Measurements from ENCODE around the gene TOR2A.

Gene TOR2A

GRCh38 chr9:127742435-127743088, 7.5 kb upstream of the TOR2A start:
- peak; percentile 32 to 40 for DNase-seq (ENCODE audit: low read depth in 2 of 2)

GRCh38 chr9:127741831-127742434, 6.8 kb upstream of the TOR2A start:
- no peak for DNase-seq (ENCODE audit: low read depth in 2 of 2)

- no peak for DNase-seq (ENCODE audit: low read depth in 2 of 2)
Measured at GRCh38 chr9:127739614-127740330, 4.7 kb upstream of the TOR2A start.

GRCh38 chr9:127738666-127739065, 3.6 kb upstream of the TOR2A start:
- no peak for DNase-seq (ENCODE audit: low read depth in 2 of 2)

- no peak for DNase-seq (ENCODE audit: low read depth in 2 of 2)
Measured at GRCh38 chr9:127735530-127736185, 564 bp upstream of the TOR2A start.

- DNase-seq (ENCODE audit: low read depth in 2 of 2), result no peak
Measured at GRCh38 chr9:127734247-127734746, 797 bp downstream of the TOR2A start.

GRCh38 chr9:127733614-127734013, 1.5 kb downstream of the TOR2A start:
- DNase-seq (ENCODE audit: low read depth in 2 of 2), result no peak

GRCh38 chr9:127732444-127732843, 2.6 kb downstream of the TOR2A start:
- no peak for DNase-seq (ENCODE audit: low read depth in 2 of 2)

GRCh38 chr9:127731938-127732337, 3.2 kb downstream of the TOR2A start:
- DNase-seq (ENCODE audit: low read depth in 2 of 2), result no peak

GRCh38 chr9:127730799-127731410, 4.2 kb downstream of the TOR2A start:
- no peak for DNase-seq (ENCODE audit: low read depth in 2 of 2)

GRCh38 chr9:127730262-127730661, 4.8 kb downstream of the TOR2A start:
- no peak for DNase-seq (ENCODE audit: low read depth in 2 of 2)

GRCh38 chr9:127729522-127730256, 5.4 kb downstream of the TOR2A start:
- no peak for DNase-seq (ENCODE audit: low read depth in 2 of 2)

GRCh38 chr9:127728808-127729207, 6.3 kb downstream of the TOR2A start:
- no peak for DNase-seq (ENCODE audit: low read depth in 2 of 2)

GRCh38 chr9:127726871-127727270, 8.2 kb downstream of the TOR2A start:
- DNase-seq (ENCODE audit: low read depth in 2 of 2), result no peak

GRCh38 chr9:127724012-127724411, 11.1 kb downstream of the TOR2A start:
- DNase-seq (ENCODE audit: low read depth in 2 of 2), result no peak

GRCh38 chr9:127723444-127723843, 11.7 kb downstream of the TOR2A start:
- peak; percentile 22 to 23 for DNase-seq (ENCODE audit: low read depth in 2 of 2)

GRCh38 chr9:127723013-127723412, 12.1 kb downstream of the TOR2A start:
- no peak for DNase-seq (ENCODE audit: low read depth in 2 of 2)

- no peak for DNase-seq (ENCODE audit: low read depth in 2 of 2)
Measured at GRCh38 chr9:127722055-127722745, 12.9 kb downstream of the TOR2A start.

- DNase-seq (ENCODE audit: low read depth in 2 of 2), result no peak
Measured at GRCh38 chr9:127721391-127721821, 13.7 kb downstream of the TOR2A start.

- DNase-seq (ENCODE audit: low read depth in 2 of 2), result no peak
Measured at GRCh38 chr9:127720865-127721227, 14.2 kb downstream of the TOR2A start.
